ENCODE results near the gene APOBEC2.

GRCh38 chr6:41009669-41010068 lies 43.3 kb upstream of the APOBEC2 start:
- TF ChIP-seq CTCF (IDR thresholded peaks at IDR 0.05; ENCODE audit: borderline replicate concordance, extremely low read depth, low read length, poor library complexity, severe bottlenecking): no peak
- no peak for TF ChIP-seq EZH2 (IDR thresholded peaks at IDR 0.05; ENCODE audit: borderline replicate concordance, low read depth, low read length, severe bottlenecking)
